ENCODE measurements around the gene NEU1. TPM values are rescaled to one million over a fixed set of nuclear protein-coding genes. Genes with fewer than 3 reads are reported as not detected.
"Not testable (repeated sequence)": the region's sequence is repeated elsewhere in the genome, so short reads cannot be mapped to it uniquely, and the experiment has no call there.

The NEU1 gene
- total RNA-seq, 3 donors from 2014 or later (not counting 1 experiment from before 2014, with no cell fraction given), result 36.1 to 69.6 (median 51.5) TPM

GRCh38 chr6:31814677-31815024, 48.0 kb downstream of the NEU1 start:
- Histone ChIP-seq H3K9me3 (ENCODE audit: control insufficient read depth, insufficient read depth, low read length) (no peaks in the 10 kb centered on the region), H3K4me3 (ENCODE audit: low read length) (peak overlapping the region; percentile 57), H3K27ac (ENCODE audit: low read length) (peak overlapping the region; percentile 61), H3K36me3 (ENCODE audit: control insufficient read depth, insufficient read depth, low read length) (peaks cover 6% of the 10 kb centered on the region), H3K27me3 (ENCODE audit: control insufficient read depth, insufficient read depth, low read length) (no peaks in the 10 kb centered on the region), H3K4me1 (ENCODE audit: control insufficient read depth, insufficient read depth, low read length) (peaks cover 25% of the 10 kb centered on the region)
- DNase-seq (peak in 1 of 2 donors; percentile 86), ATAC-seq (peak; percentile 49 to 63 (median 60))
- TF ChIP-seq CTCF (IDR thresholded peaks at IDR 0.05), result no peak
- intact Hi-C loops (cut with micrococcal nuclease), result no loop called here
- Mint-ChIP-seq H3K4me1 (peaks cover 21 to 24% of the 10 kb centered on the region in 2 donors), H3K9me3 (no peaks in the 10 kb centered on the region), H3K27me3 (ENCODE audit: low read depth in 2 of 2) (no peaks in the 10 kb centered on the region), H3K36me3 (no peaks in the 10 kb centered on the region), H3K27ac (peak overlapping the region; percentile 85 to 91), H3K4me3 (peak overlapping the region; percentile 90)
- WGBS (ENCODE audit: insufficient coverage), result under 1% methylated on average over 13 of the region's 13 CpGs

GRCh38 chr6:31813465-31813849, 49.2 kb downstream of the NEU1 start:
- peaks cover 19 to 24% of the 10 kb centered on the region in 2 donors for H3K4me1 Mint-ChIP-seq
- TF ChIP-seq CTCF (IDR thresholded peaks at IDR 0.05), result no peak
- H3K4me3 ChIP-seq (ENCODE audit: low read length), result no peak overlapping the region
- intact Hi-C loops (cut with micrococcal nuclease), result no loop called here
- no peaks in the 10 kb centered on the region for H3K27me3 ChIP-seq (ENCODE audit: control insufficient read depth, insufficient read depth, low read length)
- H3K9me3 ChIP-seq (ENCODE audit: control insufficient read depth, insufficient read depth, low read length), result no peaks in the 10 kb centered on the region
- no peaks in the 10 kb centered on the region for H3K9me3 Mint-ChIP-seq
- peak overlapping the region; percentile 90 for H3K4me3 Mint-ChIP-seq
- no peak for ATAC-seq
- H3K27ac Mint-ChIP-seq, result peak overlapping the region; percentile 85 to 91
- no peak for DNase-seq
- 98% methylated on average over 7 of the region's 7 CpGs for WGBS (ENCODE audit: insufficient coverage)
- H3K36me3 ChIP-seq (ENCODE audit: control insufficient read depth, insufficient read depth, low read length), result peaks cover 6% of the 10 kb centered on the region
- no peaks in the 10 kb centered on the region for H3K36me3 Mint-ChIP-seq
- peaks cover 18% of the 10 kb centered on the region for H3K4me1 ChIP-seq (ENCODE audit: control insufficient read depth, insufficient read depth, low read length)
- H3K27me3 Mint-ChIP-seq (ENCODE audit: low read depth in 2 of 2), result no peaks in the 10 kb centered on the region
- no peak overlapping the region for H3K27ac ChIP-seq (ENCODE audit: low read length)

GRCh38 chr6:31811645-31812044, 51.0 kb downstream of the NEU1 start:
- 97% methylated on average over 12 of the region's 12 CpGs for WGBS (ENCODE audit: insufficient coverage)
- no peak for TF ChIP-seq CTCF (IDR thresholded peaks at IDR 0.05)
- peaks cover 17% of the 10 kb centered on the region for H3K4me1 ChIP-seq (ENCODE audit: control insufficient read depth, insufficient read depth, low read length)
- DNase-seq, result no peak
- Mint-ChIP-seq H3K9me3 (no peaks in the 10 kb centered on the region), H3K27me3 (ENCODE audit: low read depth in 2 of 2) (no peaks in the 10 kb centered on the region), H3K36me3 (no peaks in the 10 kb centered on the region), H3K27ac (no peak overlapping the region), H3K4me3 (no peak overlapping the region), H3K4me1 (peaks cover 12 to 18% of the 10 kb centered on the region in 2 donors)
- no peak overlapping the region for H3K27ac ChIP-seq (ENCODE audit: low read length)
- H3K4me3 ChIP-seq (ENCODE audit: low read length), result no peak overlapping the region
- peaks cover 6% of the 10 kb centered on the region for H3K36me3 ChIP-seq (ENCODE audit: control insufficient read depth, insufficient read depth, low read length)
- no peak for ATAC-seq
- H3K27me3 ChIP-seq (ENCODE audit: control insufficient read depth, insufficient read depth, low read length), result no peaks in the 10 kb centered on the region
- H3K9me3 ChIP-seq (ENCODE audit: control insufficient read depth, insufficient read depth, low read length), result no peaks in the 10 kb centered on the region
- intact Hi-C loops (cut with micrococcal nuclease), result no loop called here

- WGBS (ENCODE audit: insufficient coverage), result 97% methylated on average over 9 of the region's 10 CpGs
- H3K36me3 Mint-ChIP-seq; intact Hi-C loops (cut with micrococcal nuclease); H3K4me3 ChIP-seq (ENCODE audit: low read length); H3K4me3 Mint-ChIP-seq; ATAC-seq; DNase-seq; H3K36me3 ChIP-seq (ENCODE audit: control insufficient read depth, insufficient read depth, low read length); H3K27me3 Mint-ChIP-seq (ENCODE audit: low read depth in 2 of 2); H3K27ac ChIP-seq (ENCODE audit: low read length); H3K27ac Mint-ChIP-seq; H3K9me3 Mint-ChIP-seq; H3K27me3 ChIP-seq (ENCODE audit: control insufficient read depth, insufficient read depth, low read length); H3K9me3 ChIP-seq (ENCODE audit: control insufficient read depth, insufficient read depth, low read length): not testable (repeated sequence)
- H3K4me1 ChIP-seq (ENCODE audit: control insufficient read depth, insufficient read depth, low read length), result peaks cover 18% of the 10 kb centered on the region
- peaks cover 15 to 16% of the 10 kb centered on the region in 2 donors for H3K4me1 Mint-ChIP-seq
These were observed 54.0 kb downstream of the NEU1 start for GRCh38 chr6:31808599-31808998.

Other genes starting within 250 kb of the NEU1 start
- 10 to 100 TPM in 2 of 3 donors, 1 to 10 TPM in 1; 8.7 to 47.0 (median 17.9) TPM for gene AIF1, start 247.6 kb downstream of the NEU1 start, total RNA-seq
- 100 to 1,000 TPM; 264 to 294 (median 294) TPM for gene PRRC2A, start 242.1 kb downstream of the NEU1 start, total RNA-seq
- gene BAG6, start 210.2 kb downstream of the NEU1 start, total RNA-seq, result 100 to 1,000 TPM; 264 to 303 (median 274) TPM
- gene APOM, start 206.9 kb downstream of the NEU1 start, total RNA-seq, result 1 to 10 TPM; 2.6 to 2.8 (median 2.7) TPM
- 10 to 100 TPM; 25.9 to 29.9 (median 27.4) TPM for gene C6orf47, start 202.0 kb downstream of the NEU1 start, total RNA-seq
- gene GPANK1, start 197.8 kb downstream of the NEU1 start, total RNA-seq, result 10 to 100 TPM; 16.0 to 20.3 (median 18.2) TPM
- 100 to 1,000 TPM; 140 to 157 (median 141) TPM for gene CSNK2B, start 196.7 kb downstream of the NEU1 start, total RNA-seq
- 10 to 100 TPM; 39.9 to 50.0 (median 46.0) TPM for gene LY6G5B, start 192.8 kb downstream of the NEU1 start, total RNA-seq
- 1 to 10 TPM; 2.0 to 7.9 (median 2.7) TPM for gene LY6G5C, start 181.8 kb downstream of the NEU1 start, total RNA-seq
- 10 to 100 TPM; 92.0 to 97.6 (median 94.2) TPM for gene ABHD16A, start 159.5 kb downstream of the NEU1 start, total RNA-seq
- 1 to 10 TPM in 2 of 3 donors, under 1 TPM in 1; 0.97 to 3.2 (median 1.4) TPM for gene LY6G6F, start 156.0 kb downstream of the NEU1 start, total RNA-seq
- gene LY6G6D, start 147.5 kb downstream of the NEU1 start, total RNA-seq, result under 1 TPM in 1 of 3 donors, not detected in 2; 0.94 TPM
- gene LY6G6C, start 141.1 kb downstream of the NEU1 start, total RNA-seq, result not detected
- 10 to 100 TPM in 2 of 3 donors, 1 to 10 TPM in 1; 9.4 to 19.0 (median 12.8) TPM for gene MPIG6B, start 139.4 kb downstream of the NEU1 start, total RNA-seq
- 10 to 100 TPM; 22.3 to 36.1 (median 24.6) TPM for gene DDAH2, start 133.5 kb downstream of the NEU1 start, total RNA-seq
- 100 to 1,000 TPM; 348 to 363 (median 355) TPM for gene CLIC1, start 126.3 kb downstream of the NEU1 start, total RNA-seq
- gene MSH5, start 122.8 kb downstream of the NEU1 start, total RNA-seq, result 10 to 100 TPM; 28.2 to 44.6 (median 43.7) TPM
- 10 to 100 TPM in 1 of 3 donors, 1 to 10 TPM in 2; 5.4 to 14.5 (median 6.9) TPM for gene SAPCD1, start 100.2 kb downstream of the NEU1 start, total RNA-seq
- 1 to 10 TPM; 2.4 to 4.7 (median 3.2) TPM for gene VWA7, start 85.5 kb downstream of the NEU1 start, total RNA-seq
- 10 to 100 TPM; 45.2 to 58.6 (median 49.2) TPM for gene VARS1, start 67.1 kb downstream of the NEU1 start, total RNA-seq
- gene LSM2, start 55.9 kb downstream of the NEU1 start, total RNA-seq, result 10 to 100 TPM; 28.1 to 34.9 (median 29.2) TPM
- 1 to 10 TPM; 2.0 to 4.5 (median 3.6) TPM for gene HSPA1L, start 47.5 kb downstream of the NEU1 start, total RNA-seq
- gene HSPA1A, start 47.3 kb downstream of the NEU1 start, total RNA-seq, result 10 to 100 TPM; 24.4 to 34.6 (median 34.5) TPM
- 100 to 1,000 TPM in 1 of 3 donors, 10 to 100 TPM in 1, 1 to 10 TPM in 1; 8.5 to 112 (median 15.3) TPM for gene HSPA1B, start 35.1 kb downstream of the NEU1 start, total RNA-seq
- gene SLC44A4, start 16.2 kb upstream of the NEU1 start, total RNA-seq, result under 1 TPM in 1 of 3 donors, not detected in 2; 0.48 TPM
- 10 to 100 TPM; 49.3 to 56.6 (median 55.8) TPM for gene EHMT2, start 34.9 kb upstream of the NEU1 start, total RNA-seq
- gene ZBTB12, start 39.3 kb upstream of the NEU1 start, total RNA-seq, result under 1 TPM; 0.54 to 0.77 (median 0.63) TPM
- gene C2, start 64.9 kb upstream of the NEU1 start, total RNA-seq, result 1 to 10 TPM in 2 of 3 donors, under 1 TPM in 1; 0.55 to 1.3 (median 1.0) TPM
- under 1 TPM in 1 of 3 donors, not detected in 2; 0.45 TPM for gene CFB, start 83.3 kb upstream of the NEU1 start, total RNA-seq
- gene NELFE, start 96.2 kb upstream of the NEU1 start, total RNA-seq, result 10 to 100 TPM; 52.6 to 62.3 (median 56.3) TPM
- 100 to 1,000 TPM; 119 to 184 (median 151) TPM for gene SKIC2, start 96.4 kb upstream of the NEU1 start, total RNA-seq
- gene DXO, start 109.3 kb upstream of the NEU1 start, total RNA-seq, result 10 to 100 TPM; 37.9 to 54.3 (median 49.0) TPM
- gene C4A, start 119.2 kb upstream of the NEU1 start, total RNA-seq, result 1 to 10 TPM; 5.0 to 8.2 (median 5.4) TPM
- gene C4B, start 152.0 kb upstream of the NEU1 start, total RNA-seq, result 1 to 10 TPM; 4.0 to 5.1 (median 4.6) TPM
- under 1 TPM in 2 of 3 donors, not detected in 1; 0.28 to 0.43 TPM for gene CYP21A2, start 175.6 kb upstream of the NEU1 start, total RNA-seq
- gene TNXB, start 246.5 kb upstream of the NEU1 start, total RNA-seq, result 10 to 100 TPM; 11.7 to 15.2 (median 13.5) TPM